ENCODE results near the gene TMEM263. TPM values are rescaled to one million over a fixed set of nuclear protein-coding genes. Genes with fewer than 3 reads are reported as not detected.

The TMEM263 gene
- total and polyA plus RNA-seq, 9 of the 15 experiments (the other 6 are each of a cell fraction or from before 2014, with no cell fraction given) = 12.6 to 36.7 (median 24.4) TPM

- TF ChIP-seq MYNN (IDR thresholded peaks at IDR 0.05) (no peak), MYNN (CRISPR knock-in tag; IDR thresholded peaks at IDR 0.05) (no peak), ETS1 (conservative IDR thresholded peaks at IDR 0.05; ENCODE audit: control insufficient read depth, low read depth, low read length) (no peak), CEBPG (CRISPR knock-in tag; IDR thresholded peaks at IDR 0.05) (no peak), CEBPG (tag; conservative IDR thresholded peaks at IDR 0.05 in 1 of 2, IDR thresholded peaks at IDR 0.05 in 1 of 2) (no peak), YY1 (IDR thresholded peaks at IDR 0.05; ENCODE audit: borderline replicate concordance in 1 of 3, control insufficient read depth in 1 of 3, extremely low read depth in 1 of 3, insufficient read depth in 3 of 3, insufficient read length in 1 of 3, insufficient replicate concordance in 2 of 3, low read depth in 1 of 3, low read length in 2 of 3) (peak in 2 of 3 experiments; percentile 10 to 29), MEF2D (tag; conservative IDR thresholded peaks at IDR 0.05; ENCODE audit: low read depth) (no peak), FOXJ2 (tag; IDR thresholded peaks at IDR 0.05) (no peak), POLR2B (IDR thresholded peaks at IDR 0.05; ENCODE audit: low read depth, partially characterized antibody) (peak; percentile 38), KDM1A (IDR thresholded peaks at IDR 0.05) (no peak), HEY1 (CRISPR knock-in tag; IDR thresholded peaks at IDR 0.05; ENCODE audit: borderline replicate concordance) (no peak), SOX6 (IDR thresholded peaks at IDR 0.05) (no peak; the same call in 1 of the 2 replicates), ZNF740 (CRISPR knock-in tag; IDR thresholded peaks at IDR 0.05) (no peak), ZNF740 (tag; IDR thresholded peaks at IDR 0.05) (no peak), E2F4 (CRISPR knock-in tag; IDR thresholded peaks at IDR 0.05; ENCODE audit: low read depth) (no peak), FOXP1 (CRISPR knock-in tag; IDR thresholded peaks at IDR 0.05) (no peak; the same call in none of the 2 replicates), GTF2B (IDR thresholded peaks at IDR 0.05; ENCODE audit: extremely low read depth, insufficient read length) (no peak), TAF9B (IDR thresholded peaks at IDR 0.05; ENCODE audit: partially characterized antibody) (peak; percentile 8), ELF4 (CRISPR knock-in tag; IDR thresholded peaks at IDR 0.05) (no peak)
- TF ChIP-seq, protein P1, sequence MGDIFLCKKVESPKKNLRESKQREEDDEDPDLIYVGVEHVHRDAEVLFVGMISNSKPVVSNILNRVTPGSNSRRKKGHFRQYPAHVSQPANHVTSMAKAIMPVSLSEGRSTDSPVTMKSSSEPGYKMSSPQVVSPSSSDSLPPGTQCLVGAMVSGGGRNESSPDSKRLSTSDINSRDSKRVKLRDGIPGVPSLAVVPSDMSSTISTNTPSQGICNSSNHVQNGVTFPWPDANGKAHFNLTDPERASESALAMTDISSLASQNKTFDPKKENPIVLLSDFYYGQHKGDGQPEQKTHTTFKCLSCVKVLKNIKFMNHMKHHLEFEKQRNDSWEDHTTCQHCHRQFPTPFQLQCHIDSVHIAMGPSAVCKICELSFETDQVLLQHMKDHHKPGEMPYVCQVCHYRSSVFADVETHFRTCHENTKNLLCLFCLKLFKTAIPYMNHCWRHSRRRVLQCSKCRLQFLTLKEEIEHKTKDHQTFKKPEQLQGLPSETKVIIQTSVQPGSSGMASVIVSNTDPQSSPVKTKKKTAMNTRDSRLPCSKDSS (IDR thresholded peaks at IDR 0.05; ENCODE audit: low read depth, partially characterized antibody) = no peak
Measured at GRCh38 chr12:106955377-106956047, at the start of gene TMEM263 (continued).
